Measurements from ENCODE around the gene BTG2.
A peak's percentile ranks its signal among the peaks of the same experiment; 100 is the strongest.

BTG2 gene

GRCh38 chr1:203270448-203270847 is 34.9 kb upstream of the BTG2 start:
- no peak for DNase-seq (ENCODE audit: insufficient read length, low spot score)
- TF ChIP-seq SPI1 (IDR thresholded peaks at IDR 0.05; ENCODE audit: low read depth, low read length) (no peak), POLR2AphosphoS5 (IDR thresholded peaks at IDR 0.05; ENCODE audit: low read depth, low read length) (no peak), PAX5 (IDR thresholded peaks at IDR 0.05; ENCODE audit: insufficient read depth, low read length, severe bottlenecking) (no peak), POU2F2 (IDR thresholded peaks at IDR 0.05; ENCODE audit: low read depth, low read length) (no peak), POLR2A (IDR thresholded peaks at IDR 0.05; ENCODE audit: low read depth, low read length) (no peak), TAF1 (IDR thresholded peaks at IDR 0.05; ENCODE audit: low read depth, low read length) (no peak)
- FAIRE-seq, result no peak

GRCh38 chr1:203271018-203271743 is 34.1 kb upstream of the BTG2 start:
- no peak for DNase-seq (ENCODE audit: insufficient read length, low spot score)
- peak; percentile 41 for FAIRE-seq

GRCh38 chr1:203271962-203272632 is 33.2 kb upstream of the BTG2 start:
- DNase-seq (ENCODE audit: insufficient read length, low spot score) (no peak), FAIRE-seq (no peak)
- TF ChIP-seq TAF1 (IDR thresholded peaks at IDR 0.05; ENCODE audit: low read depth, low read length) (no peak), PAX5 (IDR thresholded peaks at IDR 0.05; ENCODE audit: insufficient read depth, low read length, severe bottlenecking) (no peak), POLR2AphosphoS5 (IDR thresholded peaks at IDR 0.05; ENCODE audit: low read depth, low read length) (no peak), POLR2A (IDR thresholded peaks at IDR 0.05; ENCODE audit: low read depth, low read length) (no peak), POU2F2 (IDR thresholded peaks at IDR 0.05; ENCODE audit: low read depth, low read length) (no peak), SPI1 (IDR thresholded peaks at IDR 0.05; ENCODE audit: low read depth, low read length) (no peak)

More at GRCh38 chr1:203271018-203271743, 34.1 kb upstream of the BTG2 start:
- TF ChIP-seq TAF1 (IDR thresholded peaks at IDR 0.05; ENCODE audit: low read depth, low read length) (no peak), POU2F2 (IDR thresholded peaks at IDR 0.05; ENCODE audit: low read depth, low read length) (no peak), PAX5 (IDR thresholded peaks at IDR 0.05; ENCODE audit: insufficient read depth, low read length, severe bottlenecking) (no peak)

- no peak for TF ChIP-seq POU2F2 (IDR thresholded peaks at IDR 0.05; ENCODE audit: low read depth, low read length)
- DNase-seq (ENCODE audit: insufficient read length, low spot score) (no peak), FAIRE-seq (no peak)
Observed at GRCh38 chr1:203272633-203273205, 32.6 kb upstream of the BTG2 start.

GRCh38 chr1:203273206-203273868 is 32.0 kb upstream of the BTG2 start:
- TF ChIP-seq POU2F2 (IDR thresholded peaks at IDR 0.05; ENCODE audit: low read depth, low read length) (peak; percentile 30; the same call in 1 of the 2 replicates), SPI1 (IDR thresholded peaks at IDR 0.05; ENCODE audit: low read depth, low read length) (no peak), PAX5 (IDR thresholded peaks at IDR 0.05; ENCODE audit: insufficient read depth, low read length, severe bottlenecking) (peak; percentile 8)
- DNase-seq (ENCODE audit: insufficient read length, low spot score), result peak; percentile 55
- FAIRE-seq, result peak; percentile 66

GRCh38 chr1:203273869-203274602 is 31.3 kb upstream of the BTG2 start:
- DNase-seq (ENCODE audit: insufficient read length, low spot score), result no peak
- TF ChIP-seq PAX5 (IDR thresholded peaks at IDR 0.05; ENCODE audit: insufficient read depth, low read length, severe bottlenecking) (no peak), SPI1 (IDR thresholded peaks at IDR 0.05; ENCODE audit: low read depth, low read length) (0 out of 2 replicates have a peak, but pooled peaks have one; percentile 13), TAF1 (IDR thresholded peaks at IDR 0.05; ENCODE audit: low read depth, low read length) (no peak), POLR2A (IDR thresholded peaks at IDR 0.05; ENCODE audit: low read depth, low read length) (no peak), POU2F2 (IDR thresholded peaks at IDR 0.05; ENCODE audit: low read depth, low read length) (no peak)
- FAIRE-seq, result peak; percentile 47

GRCh38 chr1:203274603-203275381 is 30.5 kb upstream of the BTG2 start:
- no peak for FAIRE-seq
- DNase-seq (ENCODE audit: insufficient read length, low spot score), result no peak
- TF ChIP-seq SPI1 (IDR thresholded peaks at IDR 0.05; ENCODE audit: low read depth, low read length) (peak; percentile 28; the same call in 1 of the 2 replicates), PAX5 (IDR thresholded peaks at IDR 0.05; ENCODE audit: insufficient read depth, low read length, severe bottlenecking) (no peak), POLR2A (IDR thresholded peaks at IDR 0.05; ENCODE audit: low read depth, low read length) (no peak), TAF1 (IDR thresholded peaks at IDR 0.05; ENCODE audit: low read depth, low read length) (no peak)

GRCh38 chr1:203275656-203276272 is 29.6 kb upstream of the BTG2 start:
- DNase-seq (ENCODE audit: insufficient read length, low spot score) (no peak), FAIRE-seq (no peak)
- TF ChIP-seq POLR2AphosphoS5 (IDR thresholded peaks at IDR 0.05; ENCODE audit: low read depth, low read length) (no peak), PAX5 (IDR thresholded peaks at IDR 0.05; ENCODE audit: insufficient read depth, low read length, severe bottlenecking) (no peak), POU2F2 (IDR thresholded peaks at IDR 0.05; ENCODE audit: low read depth, low read length) (no peak), TAF1 (IDR thresholded peaks at IDR 0.05; ENCODE audit: low read depth, low read length) (no peak), POLR2A (IDR thresholded peaks at IDR 0.05; ENCODE audit: low read depth, low read length) (no peak), SPI1 (IDR thresholded peaks at IDR 0.05; ENCODE audit: low read depth, low read length) (no peak)

All from GM12891 (cell line).